NK-92 (cell line): ENCODE data around the gene LRIG3.

Experiments used
- DNase-seq: peaks from one replicate; lab custom pipeline; 2025; ENCODE audit not compliant: unreplicated experiment; lab: John Stamatoyannopoulos, UW

Gene LRIG3

DNA sequence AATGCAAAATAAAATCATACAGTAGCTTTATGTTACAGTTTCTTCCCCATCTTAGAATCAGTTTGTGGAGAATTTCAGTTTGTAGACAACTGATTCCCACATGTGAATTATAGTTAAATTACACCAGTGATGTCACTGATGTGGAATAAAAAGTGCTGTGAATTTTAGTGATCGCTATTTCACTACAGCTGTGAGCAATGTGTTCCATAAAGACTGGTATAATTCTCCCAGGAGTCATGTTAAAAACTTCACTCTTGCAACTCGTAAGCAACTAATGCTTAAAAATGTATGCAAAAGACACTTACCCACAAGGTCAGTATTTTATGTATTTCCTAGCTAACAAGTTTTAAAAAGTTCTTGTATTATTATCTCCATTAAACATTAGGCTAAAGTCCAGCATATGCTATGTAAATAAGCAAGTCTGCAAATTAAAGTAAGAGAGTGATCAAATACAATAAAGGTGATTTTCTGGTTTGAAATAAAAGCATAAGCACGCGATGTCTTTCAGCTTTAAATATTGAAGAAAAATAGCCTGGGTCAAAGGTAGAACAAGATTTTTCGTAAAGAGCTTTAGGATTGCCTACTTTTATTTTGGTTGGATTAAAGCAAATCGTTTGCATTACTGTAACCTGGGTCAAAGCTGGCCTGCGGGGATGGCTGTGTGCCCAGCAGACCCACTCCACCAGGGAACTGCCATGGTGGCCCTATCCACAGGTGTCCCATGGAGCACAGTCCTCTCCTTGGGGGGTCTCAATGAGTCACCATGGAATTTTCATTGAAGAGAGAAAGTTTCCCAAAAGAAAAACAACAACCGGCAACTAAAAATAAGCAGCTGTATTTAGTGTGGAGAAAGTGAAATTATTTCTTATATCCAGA is 12.7 kb upstream of the LRIG3 start:
- no peak for DNase-seq

DNA sequence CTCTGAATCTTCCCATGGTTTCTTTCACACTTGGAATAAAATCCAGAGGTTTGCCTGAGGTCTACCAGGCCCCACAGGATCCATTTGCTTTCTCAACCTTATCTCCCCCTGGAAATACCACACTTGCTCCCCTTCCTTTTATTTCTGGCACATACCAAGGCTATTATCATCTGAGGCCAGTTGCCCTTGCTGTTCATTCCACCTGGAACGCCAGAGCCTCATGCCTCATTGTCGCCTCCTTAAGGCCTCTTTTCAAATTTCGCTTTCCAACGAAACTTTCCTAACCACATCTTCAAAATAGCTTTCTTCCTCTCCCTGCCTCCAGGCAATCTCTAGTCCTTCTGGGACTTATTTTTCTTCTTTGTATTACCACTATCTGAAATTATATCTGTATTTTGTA is 11.2 kb upstream of the LRIG3 start:
- no peak for DNase-seq

DNA sequence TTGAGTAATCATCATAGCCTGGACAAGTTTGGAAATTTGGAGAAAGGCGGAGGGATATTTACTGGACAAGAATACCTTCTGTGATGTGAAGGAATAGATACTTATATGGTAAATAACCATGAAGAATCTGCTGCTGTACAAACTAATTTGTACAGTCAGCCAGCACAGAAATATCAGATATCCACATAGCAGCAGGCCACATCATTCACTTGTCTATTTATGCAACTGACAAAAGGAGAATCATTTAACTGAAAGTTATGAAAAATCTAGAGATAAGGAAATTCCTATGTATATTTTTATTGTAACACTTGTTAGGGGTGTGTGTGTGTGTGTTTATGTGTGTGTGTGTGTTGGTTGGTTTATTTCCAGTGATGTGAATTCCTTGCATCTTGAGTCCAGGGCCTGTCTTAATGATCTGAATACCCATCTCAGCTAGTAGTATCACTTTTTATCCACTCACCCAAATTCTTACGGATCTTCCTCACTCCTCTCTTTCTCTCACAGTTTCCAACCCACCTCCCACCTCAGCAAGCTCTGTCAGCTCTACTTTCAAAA is 10.5 kb upstream of the LRIG3 start:
- no peak for DNase-seq

DNA sequence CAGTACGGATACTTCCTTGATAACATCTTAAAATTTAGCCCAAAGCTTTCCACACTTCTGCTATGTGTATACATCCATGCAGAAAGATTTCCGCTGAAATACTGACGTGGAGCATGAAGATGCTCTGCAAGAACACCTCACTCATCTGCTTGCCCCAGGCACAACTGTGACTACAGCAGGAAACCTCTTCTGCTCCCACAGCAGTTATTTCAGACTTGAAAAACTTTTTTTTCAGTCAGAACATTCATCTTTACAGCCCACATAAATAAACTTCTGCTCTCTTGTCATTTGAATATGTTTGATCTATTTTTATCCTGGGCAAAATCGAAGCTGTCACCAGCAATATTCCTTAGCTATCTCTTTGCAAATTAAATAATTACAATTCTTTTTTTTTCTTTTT is 6.8 kb upstream of the LRIG3 start:
- no peak for DNase-seq

DNA sequence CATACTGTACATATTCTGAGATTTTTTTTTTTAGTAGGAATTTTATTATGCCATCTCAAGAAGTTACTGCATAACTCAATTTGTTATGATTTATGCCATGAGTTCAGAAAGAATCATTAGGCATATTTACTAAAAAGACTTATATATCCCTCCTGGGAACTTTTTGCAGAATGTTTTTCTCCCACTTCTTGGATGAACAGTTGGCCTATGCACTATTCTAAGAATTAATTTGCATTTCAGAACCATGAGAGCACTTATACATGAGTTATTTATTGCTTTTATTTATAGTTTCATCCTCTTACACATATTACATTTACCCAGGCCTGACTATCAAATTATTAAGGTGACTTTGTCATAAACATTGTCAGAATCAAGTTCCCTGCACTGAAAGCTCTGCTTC is 6.3 kb upstream of the LRIG3 start:
- DNase-seq = no peak

DNA sequence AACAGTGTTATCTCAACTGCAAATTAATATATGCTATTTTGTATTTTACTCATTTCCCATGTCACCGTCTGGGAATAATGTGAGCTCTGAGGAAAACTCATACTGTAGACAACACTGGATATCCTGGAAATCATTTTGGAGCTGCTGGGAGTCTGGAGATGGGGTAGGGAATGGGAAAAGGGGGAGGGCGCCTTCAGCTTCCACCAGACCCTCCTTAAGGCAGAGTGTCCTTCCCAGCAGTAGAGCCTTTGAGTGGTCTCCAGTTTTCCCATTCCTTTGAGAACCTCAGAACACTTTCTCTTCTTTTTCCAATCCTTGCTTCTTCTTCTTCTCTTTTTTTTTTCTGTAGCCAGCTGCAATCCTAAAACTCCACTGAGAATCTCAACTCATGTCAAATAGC is 5.4 kb upstream of the LRIG3 start:
- no peak for DNase-seq

DNA sequence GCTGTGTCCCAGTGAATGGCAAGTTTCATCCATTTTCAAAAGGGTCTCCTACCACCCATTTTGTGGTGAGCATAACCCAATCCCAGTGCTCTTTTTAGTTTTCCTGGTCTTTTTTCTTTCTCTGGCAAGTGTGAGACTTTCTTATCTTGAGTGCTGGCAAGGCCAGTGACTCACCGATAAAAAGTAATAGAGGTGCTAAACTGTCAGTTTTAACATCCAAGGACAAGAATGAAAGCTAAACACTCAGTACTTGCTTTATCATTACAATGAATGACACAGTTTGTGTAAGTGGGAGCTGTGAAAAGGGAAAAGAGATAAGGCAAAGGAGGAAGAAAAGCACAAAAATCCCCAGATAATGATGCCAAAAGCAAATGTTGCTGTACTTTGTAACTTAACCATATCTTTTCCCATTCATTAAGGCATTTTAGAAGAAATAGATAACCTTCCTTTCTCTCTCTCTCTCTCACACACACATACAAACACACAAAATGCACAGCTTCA is 4.9 kb upstream of the LRIG3 start:
- no peak for DNase-seq

DNA sequence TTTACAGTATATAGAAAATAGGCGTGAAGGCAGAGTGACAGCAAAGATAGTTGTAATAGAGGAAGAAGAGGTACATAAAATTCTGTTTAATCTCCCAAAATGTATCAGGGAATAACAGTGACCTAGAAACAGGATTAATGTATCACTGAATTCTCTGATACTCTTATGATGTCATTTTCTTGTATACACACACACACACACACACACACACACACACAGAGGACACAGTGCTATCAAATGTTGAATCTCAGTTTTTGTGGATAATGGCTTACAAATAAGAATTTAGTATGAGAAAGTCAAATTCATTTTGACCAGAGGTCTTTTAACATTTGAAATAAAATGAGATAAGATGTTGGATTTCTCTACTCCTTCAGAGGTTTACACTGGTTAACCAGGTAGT is 4.3 kb upstream of the LRIG3 start:
- no peak for DNase-seq

DNA sequence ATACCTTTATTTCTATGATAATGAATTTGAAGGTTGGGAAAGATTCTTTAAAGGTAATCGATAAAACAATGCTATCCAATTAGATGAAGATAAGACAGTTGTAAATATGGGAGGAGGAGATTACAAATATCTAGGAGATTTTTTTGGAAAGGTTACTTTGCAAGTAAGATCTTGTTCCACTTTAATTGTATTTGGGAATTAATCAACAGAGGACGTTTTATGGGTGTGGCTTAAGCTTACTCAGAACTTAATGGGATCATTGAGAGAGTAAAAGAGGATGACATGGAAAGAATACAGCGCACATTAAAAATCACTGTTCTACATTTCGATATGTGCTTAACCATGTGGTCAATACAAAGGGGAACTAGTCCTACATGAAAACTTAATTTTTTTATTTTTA is 3.5 kb upstream of the LRIG3 start:
- no peak for DNase-seq

DNA sequence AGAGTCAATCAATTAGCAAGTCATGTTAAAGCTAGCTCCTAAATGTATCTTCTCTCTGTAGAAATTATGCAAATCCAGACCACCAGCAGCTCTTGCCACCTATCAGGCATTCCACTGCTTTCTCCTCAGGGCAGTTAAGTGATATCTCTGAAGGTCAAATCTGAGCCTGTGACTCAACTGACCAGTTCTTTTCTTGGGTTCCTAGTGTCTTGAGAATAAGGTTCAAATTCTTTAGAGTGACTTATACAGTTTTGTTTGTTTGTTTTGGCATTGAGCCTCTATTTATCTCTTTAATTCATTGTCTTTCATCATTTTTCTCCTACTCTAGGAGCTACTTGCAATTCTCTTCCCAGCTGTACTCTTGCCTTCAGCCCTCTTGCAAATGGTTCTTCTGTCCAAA is 2.5 kb upstream of the LRIG3 start:
- DNase-seq = no peak

DNA sequence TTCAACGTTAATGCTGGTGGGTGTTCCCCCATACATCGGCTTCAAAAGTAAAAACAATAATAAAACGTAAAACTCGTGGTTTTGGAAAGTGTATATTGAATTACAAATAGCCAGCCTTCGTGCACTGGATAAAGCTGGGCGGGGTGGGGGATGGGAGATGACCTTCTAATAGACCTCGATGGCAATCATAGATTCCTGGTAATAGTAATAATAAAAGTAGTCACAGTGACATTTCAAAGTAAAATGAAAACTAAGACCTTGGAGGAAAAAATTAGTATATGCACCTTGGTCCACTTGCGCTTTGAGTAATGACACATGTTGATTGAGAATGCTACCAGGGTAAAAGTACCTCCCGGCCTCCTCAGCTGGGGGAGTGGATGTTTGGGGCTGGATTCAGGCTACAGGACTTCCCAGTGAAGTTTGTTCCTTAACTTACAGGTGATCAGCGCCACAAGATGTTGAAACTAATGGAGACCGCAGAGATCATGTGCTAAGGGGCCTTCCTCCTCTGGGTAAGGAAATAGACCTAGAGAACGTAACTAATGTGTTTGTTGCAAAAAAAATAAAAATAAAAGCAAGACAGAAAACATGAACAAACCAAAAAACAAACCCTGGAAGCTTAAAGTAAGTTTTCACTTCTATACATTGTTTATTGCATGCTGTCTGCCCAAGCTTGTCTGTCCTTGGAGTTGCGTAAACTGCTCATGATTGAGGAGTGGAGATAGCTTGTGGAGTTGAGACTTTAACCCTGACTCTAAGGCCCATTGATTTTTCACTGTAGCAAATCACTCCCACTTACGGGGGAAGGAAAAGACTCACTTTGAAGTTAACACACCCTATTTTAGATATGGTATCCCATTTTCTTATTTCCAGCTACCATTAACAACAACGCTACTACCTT is 907 bp upstream of the LRIG3 start:
- DNase-seq = no peak

DNA sequence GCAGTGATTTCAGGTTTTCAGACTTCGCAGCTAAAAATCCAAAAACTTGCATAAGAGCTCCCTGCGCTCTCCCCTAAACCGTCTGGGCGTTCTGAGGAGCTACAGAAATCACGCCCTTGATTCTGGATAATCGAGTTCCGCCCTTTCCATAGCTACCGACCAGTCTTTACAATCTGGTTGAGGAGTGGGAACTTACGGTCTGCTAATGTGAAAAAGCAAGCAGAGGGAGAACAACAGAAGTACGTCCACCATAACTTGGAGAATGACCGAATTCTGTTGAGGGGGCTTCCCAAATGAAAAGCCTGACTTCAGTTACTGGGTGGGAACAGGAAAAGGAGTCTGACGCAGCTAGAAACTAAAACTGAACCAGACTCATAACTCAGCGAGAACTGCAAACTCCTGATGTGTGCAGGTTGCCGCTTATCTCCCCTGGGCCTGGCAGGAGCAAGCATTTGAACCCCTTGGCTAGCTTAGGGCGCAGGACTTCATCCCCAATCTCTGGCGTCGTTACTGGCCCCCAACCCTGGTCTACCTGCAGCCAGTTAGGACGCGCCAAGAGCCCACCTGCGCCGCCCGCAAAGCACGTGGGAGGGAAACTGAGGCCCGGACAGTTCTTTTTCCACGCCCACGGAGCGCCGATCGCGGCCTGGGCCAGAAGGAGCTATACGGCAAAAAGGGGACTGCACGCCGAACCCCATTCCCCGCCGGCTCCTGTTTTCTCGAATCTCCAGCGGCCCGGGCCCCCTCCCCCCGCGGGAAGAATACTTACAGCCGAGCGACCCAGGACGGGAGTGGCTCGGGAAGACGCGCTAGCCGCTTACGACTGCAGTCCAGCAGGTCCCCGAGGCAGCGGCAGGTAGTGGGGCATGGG is 838 bp downstream of the LRIG3 start:
- DNase-seq = no peak

DNA sequence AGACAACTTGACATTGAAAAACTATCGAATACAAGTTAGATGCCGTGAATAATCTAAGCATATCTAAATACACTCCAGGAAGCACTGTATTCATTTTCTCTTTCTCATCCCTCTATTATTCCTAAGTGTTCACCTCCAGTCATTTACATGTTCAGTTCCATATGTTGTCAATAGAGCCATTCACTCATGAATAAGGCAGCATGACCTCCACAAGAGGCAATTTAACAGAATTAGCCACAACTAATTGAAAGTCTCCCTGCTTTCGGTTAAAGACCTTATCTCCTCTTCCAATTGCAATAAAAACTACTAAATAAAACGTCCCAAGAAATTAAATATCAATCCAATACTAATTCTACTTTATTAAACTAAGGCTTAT is 1.8 kb downstream of the LRIG3 start:
- no peak for DNase-seq

DNA sequence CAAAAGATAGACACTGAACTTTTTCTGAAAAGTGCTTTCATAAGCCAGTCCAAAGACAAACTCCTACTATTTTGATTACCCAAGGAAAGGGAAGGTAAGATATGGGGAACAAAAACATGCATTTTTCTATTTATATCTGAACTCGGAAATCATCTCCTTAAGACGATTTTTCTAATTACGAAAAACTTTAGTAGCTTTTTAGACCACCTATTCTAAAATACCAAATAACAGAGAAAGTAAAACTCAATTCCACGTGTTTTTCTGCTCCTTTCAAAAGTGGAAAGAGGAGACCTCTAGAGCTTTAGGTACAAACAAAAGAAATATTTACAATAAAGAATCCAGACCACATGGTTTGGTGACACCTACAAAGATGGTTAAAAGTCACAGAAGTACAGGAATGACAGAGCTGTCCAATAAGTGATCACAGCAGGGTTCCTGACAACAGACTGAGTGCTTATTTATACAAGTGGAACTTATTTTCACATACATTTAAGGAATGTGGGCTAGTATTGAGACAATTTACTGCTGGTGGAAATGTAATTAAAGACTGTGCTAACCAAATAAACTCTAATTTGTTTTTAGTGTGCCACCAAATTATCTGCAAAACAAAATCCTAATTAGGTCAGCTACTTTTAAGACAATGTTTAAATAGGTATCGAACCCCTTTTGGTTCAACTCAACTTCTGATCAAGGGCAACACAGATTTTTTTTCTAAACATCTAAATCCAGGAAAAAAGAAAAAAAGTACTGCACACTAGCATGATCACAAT is 2.4 kb downstream of the LRIG3 start:
- DNase-seq = no peak

DNA sequence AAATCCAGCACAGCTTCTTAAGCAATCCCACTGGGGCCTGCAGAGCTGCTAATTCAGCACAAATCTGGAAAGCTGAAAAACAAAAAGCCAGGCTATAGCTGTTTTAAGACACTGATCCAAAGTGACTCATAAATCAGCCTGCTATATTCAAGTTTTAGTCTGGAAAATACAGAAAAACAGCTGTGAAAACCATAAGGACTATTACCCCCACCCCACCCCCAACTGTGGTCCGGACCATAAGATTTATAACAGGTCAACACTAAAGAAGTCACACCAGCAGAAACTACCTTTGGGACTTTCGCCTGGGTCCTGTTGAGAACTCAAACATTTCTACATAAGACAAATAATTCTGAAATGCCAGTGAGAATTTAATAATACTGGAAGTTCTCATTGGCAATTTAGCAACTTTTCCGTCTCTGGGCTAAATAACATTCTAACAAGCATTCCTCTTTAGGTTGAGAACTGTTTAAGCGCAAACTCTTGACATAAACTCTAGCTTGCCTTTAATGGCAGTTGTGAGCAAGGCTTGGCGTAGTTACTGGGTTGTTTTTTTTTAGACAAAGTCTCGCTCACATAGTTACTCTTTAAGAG is 3.3 kb downstream of the LRIG3 start:
- DNase-seq = no peak

DNA sequence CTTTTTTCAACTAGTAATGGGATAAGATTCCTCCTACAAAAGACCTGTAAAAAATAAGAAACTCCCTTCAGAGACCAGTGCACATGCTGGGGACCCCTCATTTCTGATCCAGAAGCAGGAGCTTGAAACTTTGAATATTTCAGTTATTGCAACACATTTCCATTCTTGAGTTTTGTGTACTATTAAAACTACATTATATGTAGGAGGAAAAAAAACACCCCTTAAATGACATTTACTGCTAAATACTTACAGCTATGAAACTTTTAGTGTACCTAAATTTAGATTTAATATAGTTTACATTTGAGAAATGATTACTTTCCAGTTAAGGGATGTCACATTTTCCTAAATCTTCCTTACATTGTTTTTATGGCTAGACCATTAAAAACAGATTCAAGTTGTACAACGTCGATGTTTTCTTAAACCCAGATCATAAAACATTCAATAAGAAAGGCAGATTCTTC is 4.1 kb downstream of the LRIG3 start:
- no peak for DNase-seq

DNA sequence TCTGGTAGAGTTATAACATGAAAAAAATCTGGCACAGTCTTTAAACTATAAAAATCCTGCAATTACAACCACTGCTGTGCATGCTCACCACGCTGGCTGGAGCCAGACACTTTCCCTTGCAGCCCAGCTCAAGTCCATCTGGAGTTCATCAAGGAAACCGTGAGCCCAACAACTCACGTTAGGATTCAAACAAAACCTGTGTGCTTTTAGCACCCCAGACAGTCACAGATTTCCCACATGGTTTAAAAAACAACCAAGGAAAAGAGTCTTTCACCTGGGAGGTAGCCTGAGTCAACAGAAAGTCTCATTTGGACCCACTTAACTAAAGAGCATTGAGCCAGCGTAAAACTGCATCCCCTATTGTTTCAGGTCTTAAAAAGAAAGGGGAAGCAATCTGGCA is 4.7 kb downstream of the LRIG3 start:
- DNase-seq = no peak

DNA sequence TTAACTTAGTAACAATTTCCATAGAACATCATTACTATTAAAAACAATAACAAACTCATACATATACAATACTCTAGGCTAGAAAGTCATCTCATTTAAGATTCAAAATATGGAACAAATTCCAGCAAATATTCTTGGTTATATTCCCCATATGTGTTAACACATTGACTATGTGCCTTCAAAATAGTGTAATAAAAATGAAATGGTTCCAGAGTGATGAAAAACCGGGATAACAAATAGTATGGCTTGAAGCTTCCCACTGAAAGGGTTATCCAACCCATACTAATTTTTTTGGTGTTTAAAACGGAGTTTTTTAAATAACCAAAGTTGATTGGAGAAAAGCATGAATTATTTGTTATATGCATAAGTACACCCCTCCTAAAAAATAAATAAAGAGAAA is 5.3 kb downstream of the LRIG3 start:
- DNase-seq = no peak

DNA sequence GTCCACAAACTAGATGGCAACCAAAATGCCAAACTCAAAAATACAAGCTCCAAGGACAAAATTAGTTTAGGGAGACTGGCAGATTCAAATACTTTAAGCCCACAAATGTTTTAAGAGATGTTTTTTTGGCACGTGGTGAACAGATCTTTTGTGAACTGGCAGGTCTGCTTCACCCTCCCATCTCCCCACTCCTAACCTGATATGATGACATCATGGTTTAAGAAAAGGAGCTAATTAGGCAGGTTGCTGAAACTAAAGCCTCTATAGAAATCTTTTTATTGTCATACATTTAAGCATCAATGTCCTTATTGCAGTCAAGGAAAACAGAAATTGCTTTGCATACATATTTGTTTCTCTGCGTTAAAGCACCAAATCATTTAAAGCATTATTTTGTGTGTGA is 5.8 kb downstream of the LRIG3 start:
- DNase-seq = no peak

DNA sequence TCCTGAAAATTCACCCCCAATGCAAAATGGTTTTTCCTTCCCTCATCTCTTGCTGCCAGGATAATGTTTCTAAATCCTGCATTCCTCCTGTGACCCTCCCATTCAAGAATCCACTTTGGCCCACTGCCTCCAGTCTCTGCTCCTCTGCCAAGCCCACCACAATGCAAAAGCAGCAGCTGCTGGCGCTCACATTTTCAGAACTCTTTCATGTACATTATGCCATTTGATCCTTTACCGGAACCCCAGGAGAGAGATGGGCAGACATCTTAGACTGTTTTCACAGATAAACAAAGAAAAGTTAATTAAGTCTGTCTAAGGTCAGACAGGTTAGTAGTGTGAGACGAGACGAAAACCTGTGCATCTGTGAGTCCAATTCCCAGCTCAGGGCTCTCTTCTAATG is 12.9 kb downstream of the LRIG3 start:
- no peak for DNase-seq
